ENCODE results near the gene GPC3.

Gene GPC3

DNA sequence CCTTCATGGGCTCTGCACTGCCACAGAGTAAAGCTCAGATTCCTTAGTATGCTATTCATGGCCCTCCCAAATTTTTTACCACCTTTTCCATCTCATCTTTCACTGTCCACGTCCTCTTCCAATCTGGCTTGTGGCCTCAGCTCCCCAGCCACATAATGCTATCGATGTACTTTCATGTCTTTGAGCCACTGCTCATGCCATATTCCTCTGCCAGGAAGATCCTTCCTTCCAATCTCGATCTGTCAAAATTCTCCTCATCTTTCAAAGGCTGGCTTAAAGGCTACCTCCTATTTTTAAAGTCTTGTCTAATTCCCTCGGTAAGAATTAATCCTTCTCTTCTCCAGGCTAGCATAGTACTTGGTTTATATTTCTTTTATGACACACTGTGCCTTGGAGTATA lies 336.8 kb downstream of the GPC3 start:
- Histone ChIP-seq H3K4me3 (ENCODE audit: low read depth, low read length, poor library complexity, severe bottlenecking) (no peak overlapping the region), H3K9me3 (ENCODE audit: low read length) (no peaks in the 10 kb centered on the region), H3K27ac (ENCODE audit: low read depth, low read length, poor library complexity, severe bottlenecking) (no peak overlapping the region), H2AFZ (ENCODE audit: low read length) (no peak overlapping the region), H3K79me2 (ENCODE audit: insufficient read depth, low read length) (no peaks in the 10 kb centered on the region), H3K36me3 (ENCODE audit: insufficient read depth, low read length) (no peaks in the 10 kb centered on the region), H3K4me2 (ENCODE audit: low read length) (no peak overlapping the region), H4K20me1 (ENCODE audit: insufficient read depth, low read length) (no peaks in the 10 kb centered on the region), H3K9ac (ENCODE audit: low read length) (no peak overlapping the region), H3F3A (ENCODE audit: insufficient read depth, low read length) (no peaks in the 10 kb centered on the region), H3K9me2 (ENCODE audit: low read depth, low read length) (no peaks in the 10 kb centered on the region), H3K27me3 (ENCODE audit: insufficient read depth, low read length) (no peaks in the 10 kb centered on the region), H3K4me1 (ENCODE audit: insufficient read depth, low read length, severe bottlenecking) (no peaks in the 10 kb centered on the region)
- no peak for TF ChIP-seq CTCF (IDR thresholded peaks at IDR 0.05; ENCODE audit: low read length)
- no peak for TF ChIP-seq EZH2 (IDR thresholded peaks at IDR 0.05; ENCODE audit: borderline replicate concordance, low read length)

GRCh38 chrX:133646719-133647116 lies 338.7 kb downstream of the GPC3 start:
- Histone ChIP-seq H3K9ac (ENCODE audit: low read length) (no peak overlapping the region), H4K20me1 (ENCODE audit: insufficient read depth, low read length) (no peaks in the 10 kb centered on the region), H3K27me3 (ENCODE audit: insufficient read depth, low read length) (no peaks in the 10 kb centered on the region), H3K9me3 (ENCODE audit: low read length) (no peaks in the 10 kb centered on the region), H3K4me3 (ENCODE audit: low read depth, low read length, poor library complexity, severe bottlenecking) (no peak overlapping the region), H3K4me2 (ENCODE audit: low read length) (no peak overlapping the region), H2AFZ (ENCODE audit: low read length) (no peak overlapping the region), H3K9me2 (ENCODE audit: low read depth, low read length) (no peaks in the 10 kb centered on the region), H3K36me3 (ENCODE audit: insufficient read depth, low read length) (no peaks in the 10 kb centered on the region), H3K4me1 (ENCODE audit: insufficient read depth, low read length, severe bottlenecking) (no peaks in the 10 kb centered on the region), H3F3A (ENCODE audit: insufficient read depth, low read length) (no peaks in the 10 kb centered on the region), H3K79me2 (ENCODE audit: insufficient read depth, low read length) (no peaks in the 10 kb centered on the region), H3K27ac (ENCODE audit: low read depth, low read length, poor library complexity, severe bottlenecking) (no peak overlapping the region)
- TF ChIP-seq EZH2 (IDR thresholded peaks at IDR 0.05; ENCODE audit: borderline replicate concordance, low read length) (no peak), CTCF (IDR thresholded peaks at IDR 0.05; ENCODE audit: low read length) (no peak)

- no peak overlapping the region for H3K9ac ChIP-seq (ENCODE audit: low read length)
- no peaks in the 10 kb centered on the region for H3K4me1 ChIP-seq (ENCODE audit: insufficient read depth, low read length, severe bottlenecking)
- no peaks in the 10 kb centered on the region for H3K79me2 ChIP-seq (ENCODE audit: insufficient read depth, low read length)
- H3F3A ChIP-seq (ENCODE audit: insufficient read depth, low read length): no peaks in the 10 kb centered on the region
- no peak overlapping the region for H3K27ac ChIP-seq (ENCODE audit: low read depth, low read length, poor library complexity, severe bottlenecking)
- H3K9me3 ChIP-seq (ENCODE audit: low read length): no peaks in the 10 kb centered on the region
- H3K4me2 ChIP-seq (ENCODE audit: low read length): no peak overlapping the region
- H3K36me3 ChIP-seq (ENCODE audit: insufficient read depth, low read length): no peaks in the 10 kb centered on the region
- TF ChIP-seq EZH2 (IDR thresholded peaks at IDR 0.05; ENCODE audit: borderline replicate concordance, low read length) (no peak), CTCF (IDR thresholded peaks at IDR 0.05; ENCODE audit: low read length) (no peak)
- H3K27me3 ChIP-seq (ENCODE audit: insufficient read depth, low read length): no peaks in the 10 kb centered on the region
- no peak overlapping the region for H2AFZ ChIP-seq (ENCODE audit: low read length)
- no peaks in the 10 kb centered on the region for H4K20me1 ChIP-seq (ENCODE audit: insufficient read depth, low read length)
- H3K4me3 ChIP-seq (ENCODE audit: low read depth, low read length, poor library complexity, severe bottlenecking): no peak overlapping the region
- no peaks in the 10 kb centered on the region for H3K9me2 ChIP-seq (ENCODE audit: low read depth, low read length)
These were observed 339.2 kb downstream of the GPC3 start for GRCh38 chrX:133645977-133646718.
